VCaP (cell line): ENCODE results near the gene ABCC4.
"Not testable (repeated sequence)": the region's sequence is repeated elsewhere in the genome, so short reads cannot be mapped to it uniquely, and the experiment has no call there.

Experiments used
- H3K27ac ChIP-seq: fragments of 450-650 bp; 2 replicates; pipeline ENCODE4 v1.5.1; 2017
- TF ChIP-seq, protein P1 (sequence below): fragments of 450-650 bp; conservative IDR thresholded peaks from 2 replicates; pipeline ENCODE4 v1.5.1; 2017; ENCODE audit warnings: mild to moderate bottlenecking, moderate library complexity

Gene ABCC4

DNA sequence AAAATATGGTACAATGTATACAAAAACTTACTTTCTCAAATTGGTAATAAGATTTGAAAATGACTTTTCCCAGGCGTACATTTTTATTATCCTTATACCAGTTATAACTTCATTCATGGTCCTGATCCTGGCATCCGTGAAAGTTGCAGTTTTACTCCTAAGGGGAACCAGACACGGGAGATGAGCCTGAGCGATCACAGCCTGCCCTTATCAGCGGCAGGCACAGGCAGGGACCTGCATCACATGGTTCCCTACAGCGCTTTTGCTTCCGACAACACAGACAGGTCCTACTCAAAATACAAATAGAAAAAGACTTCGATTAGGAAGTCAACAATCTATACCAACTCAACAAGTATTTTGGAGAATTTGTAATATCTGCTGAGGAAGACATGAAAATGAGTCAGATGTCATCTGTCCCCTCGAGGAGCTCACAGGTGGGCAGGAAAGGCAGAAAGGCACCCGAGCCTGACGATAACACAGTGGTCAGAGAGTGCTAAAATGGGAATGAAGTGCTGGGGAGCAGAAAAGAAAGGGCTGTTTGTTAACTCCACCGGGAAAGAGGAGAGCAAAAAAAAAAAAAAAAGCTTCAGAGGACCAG is 93.4 kb downstream of the ABCC4 start:
- no peak overlapping the region for H3K27ac ChIP-seq

DNA sequence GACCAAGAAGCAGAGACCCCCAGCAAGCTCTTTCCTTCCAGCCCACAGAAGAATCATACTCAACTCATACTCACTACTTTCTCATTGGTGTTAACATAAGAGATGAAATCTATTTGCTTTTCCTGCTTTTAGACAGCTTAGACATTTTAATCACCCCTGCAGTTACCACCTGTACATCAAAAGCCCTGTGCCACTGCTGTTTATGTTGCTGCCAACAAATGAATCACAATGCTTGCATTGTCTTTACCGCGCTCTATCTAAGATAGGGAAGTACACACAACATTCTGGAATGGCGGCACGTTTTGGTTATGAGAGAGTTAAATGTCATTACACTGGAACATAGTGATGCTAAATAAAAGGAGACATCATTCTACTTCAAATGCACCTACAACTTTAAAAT is 95.1 kb downstream of the ABCC4 start:
- no peak overlapping the region for H3K27ac ChIP-seq
- TF ChIP-seq, protein P1, sequence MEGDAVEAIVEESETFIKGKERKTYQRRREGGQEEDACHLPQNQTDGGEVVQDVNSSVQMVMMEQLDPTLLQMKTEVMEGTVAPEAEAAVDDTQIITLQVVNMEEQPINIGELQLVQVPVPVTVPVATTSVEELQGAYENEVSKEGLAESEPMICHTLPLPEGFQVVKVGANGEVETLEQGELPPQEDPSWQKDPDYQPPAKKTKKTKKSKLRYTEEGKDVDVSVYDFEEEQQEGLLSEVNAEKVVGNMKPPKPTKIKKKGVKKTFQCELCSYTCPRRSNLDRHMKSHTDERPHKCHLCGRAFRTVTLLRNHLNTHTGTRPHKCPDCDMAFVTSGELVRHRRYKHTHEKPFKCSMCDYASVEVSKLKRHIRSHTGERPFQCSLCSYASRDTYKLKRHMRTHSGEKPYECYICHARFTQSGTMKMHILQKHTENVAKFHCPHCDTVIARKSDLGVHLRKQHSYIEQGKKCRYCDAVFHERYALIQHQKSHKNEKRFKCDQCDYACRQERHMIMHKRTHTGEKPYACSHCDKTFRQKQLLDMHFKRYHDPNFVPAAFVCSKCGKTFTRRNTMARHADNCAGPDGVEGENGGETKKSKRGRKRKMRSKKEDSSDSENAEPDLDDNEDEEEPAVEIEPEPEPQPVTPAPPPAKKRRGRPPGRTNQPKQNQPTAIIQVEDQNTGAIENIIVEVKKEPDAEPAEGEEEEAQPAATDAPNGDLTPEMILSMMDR, result no peak

More for the DNA sequence above, 93.4 kb downstream of the ABCC4 start:
- TF ChIP-seq, protein P1, result no peak

DNA sequence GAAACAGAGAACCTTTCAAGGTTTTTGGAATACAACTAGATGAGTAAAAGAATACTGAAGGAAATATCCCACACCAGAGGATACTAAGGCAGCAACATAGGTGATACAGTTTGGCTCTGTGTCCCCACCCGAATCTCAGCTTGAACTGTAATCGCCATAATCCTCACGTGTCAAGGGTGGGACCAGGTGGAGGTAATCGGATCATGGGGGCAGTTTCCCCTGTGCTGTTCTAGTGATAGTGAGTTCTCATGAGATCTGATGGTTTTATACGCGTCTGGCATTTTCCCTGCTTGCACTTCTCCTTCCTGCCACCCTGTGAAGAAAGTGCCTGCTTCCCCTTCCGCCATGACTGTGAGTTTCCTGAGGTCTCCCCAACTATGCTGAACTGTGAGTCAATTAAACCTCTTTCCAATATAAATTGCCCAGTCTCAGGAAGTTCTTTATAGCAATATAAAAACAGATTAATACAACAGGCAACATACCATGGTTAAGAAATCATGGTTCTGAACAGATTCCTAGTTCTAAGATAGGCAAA is 97.0 kb downstream of the ABCC4 start:
- no peak overlapping the region for H3K27ac ChIP-seq
- TF ChIP-seq, protein P1, result no peak

DNA sequence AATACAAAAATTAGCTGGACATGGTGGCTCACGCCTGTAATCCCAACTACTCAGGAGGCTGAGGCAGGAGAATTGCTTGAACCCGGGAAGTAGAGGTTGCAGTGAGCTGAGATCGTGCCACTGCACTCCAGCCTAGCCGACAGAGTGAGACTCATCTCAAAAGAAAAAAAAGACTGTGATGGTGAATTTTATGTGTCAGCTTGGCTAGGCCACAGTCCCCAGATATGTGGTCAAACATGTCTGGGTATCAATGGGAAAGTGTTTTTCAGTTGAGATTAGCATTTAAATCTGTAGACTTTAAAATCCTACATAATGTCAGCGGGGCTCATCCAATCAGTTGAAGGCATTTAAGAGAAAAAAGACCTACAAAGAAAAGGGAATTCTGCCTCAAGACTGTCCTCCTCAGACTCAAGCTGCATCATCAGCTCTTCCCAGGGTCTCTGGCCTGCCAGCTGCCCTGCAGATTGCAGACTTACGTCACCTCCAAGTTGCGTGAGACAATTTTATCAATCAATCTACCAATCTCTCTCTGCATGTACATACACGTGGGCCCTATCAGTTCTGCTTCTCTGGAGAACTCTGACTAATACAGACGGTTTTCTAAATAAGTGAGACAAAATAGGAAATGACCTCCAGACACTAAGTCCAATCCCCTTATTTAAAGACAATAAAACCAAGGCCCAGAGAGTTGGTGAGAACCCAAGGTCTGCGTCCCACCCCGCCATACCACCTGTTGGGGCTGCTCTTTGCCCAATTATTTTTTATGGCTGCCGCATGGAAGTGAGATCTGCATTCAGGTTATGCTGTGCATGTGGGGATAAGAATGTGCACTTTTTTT is 99.2 kb downstream of the ABCC4 start:
- TF ChIP-seq, protein P1, result no peak

DNA sequence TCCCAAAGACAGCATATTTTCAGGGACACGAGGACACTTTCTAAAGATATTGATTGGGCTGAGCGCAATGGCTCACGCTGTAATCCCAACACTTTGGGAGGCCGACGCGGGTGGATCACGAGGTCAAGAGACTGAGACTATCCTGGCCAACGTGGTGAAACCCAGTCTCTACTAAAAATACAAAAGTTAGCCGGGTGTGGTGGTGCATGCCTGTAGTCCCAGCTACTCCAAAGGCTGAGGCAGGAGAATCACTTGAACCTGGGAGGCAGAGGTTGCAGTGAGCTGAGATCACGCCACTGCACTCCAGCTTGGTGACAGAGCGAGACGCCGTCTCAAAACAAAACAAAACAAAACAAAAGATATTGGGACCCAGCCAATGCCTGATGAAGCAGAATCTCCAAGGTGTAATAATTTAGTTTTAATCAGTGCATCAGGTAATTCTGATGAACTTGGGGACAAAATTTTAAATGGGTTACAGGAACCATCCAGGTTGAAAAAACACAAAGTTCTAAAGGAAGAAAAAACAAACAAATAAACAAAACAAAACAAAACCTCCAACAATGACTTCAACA is 100.8 kb downstream of the ABCC4 start:
- H3K27ac ChIP-seq, result not testable (repeated sequence)

More for the DNA sequence above, 99.2 kb downstream of the ABCC4 start:
- no peak overlapping the region for H3K27ac ChIP-seq

DNA sequence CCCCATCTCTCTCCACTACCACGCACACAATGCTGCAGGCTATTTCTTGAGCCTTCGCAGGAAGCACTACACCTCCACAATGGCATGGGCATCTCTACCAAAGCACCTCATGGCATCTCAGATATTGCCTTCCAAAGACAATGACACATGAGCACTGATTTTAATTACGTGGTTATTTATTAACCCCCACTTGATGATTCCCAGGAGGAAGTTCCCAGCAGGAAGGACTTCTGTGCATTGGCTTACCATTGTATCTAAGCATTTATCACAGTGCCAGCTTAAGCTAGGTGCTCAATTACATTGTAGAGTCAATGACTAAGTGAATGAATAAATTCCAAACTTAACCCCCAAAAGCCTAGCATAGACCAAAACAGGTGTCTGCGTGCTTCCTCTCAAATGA is 101.4 kb downstream of the ABCC4 start:
- TF ChIP-seq, protein P1, result no peak
- H3K27ac ChIP-seq, result no peak overlapping the region

DNA sequence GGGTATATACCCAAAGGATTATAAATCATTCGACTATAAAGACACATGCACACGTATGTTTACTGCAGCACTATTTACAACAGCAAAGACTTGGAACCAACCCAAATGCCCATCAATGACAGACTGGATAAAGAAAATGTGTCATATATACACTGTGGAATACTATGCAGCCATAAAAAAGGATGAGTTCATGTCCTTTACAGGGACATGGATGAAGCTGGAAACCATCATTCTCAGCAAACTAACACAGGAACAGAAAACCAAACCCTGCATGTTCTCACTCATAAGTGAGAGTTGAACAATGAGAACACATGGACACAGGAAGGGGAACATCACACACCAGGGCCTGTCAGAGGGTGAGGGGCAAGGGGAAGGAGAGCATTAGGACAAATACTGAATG is 102.6 kb downstream of the ABCC4 start:
- not testable (repeated sequence) for H3K27ac ChIP-seq

DNA sequence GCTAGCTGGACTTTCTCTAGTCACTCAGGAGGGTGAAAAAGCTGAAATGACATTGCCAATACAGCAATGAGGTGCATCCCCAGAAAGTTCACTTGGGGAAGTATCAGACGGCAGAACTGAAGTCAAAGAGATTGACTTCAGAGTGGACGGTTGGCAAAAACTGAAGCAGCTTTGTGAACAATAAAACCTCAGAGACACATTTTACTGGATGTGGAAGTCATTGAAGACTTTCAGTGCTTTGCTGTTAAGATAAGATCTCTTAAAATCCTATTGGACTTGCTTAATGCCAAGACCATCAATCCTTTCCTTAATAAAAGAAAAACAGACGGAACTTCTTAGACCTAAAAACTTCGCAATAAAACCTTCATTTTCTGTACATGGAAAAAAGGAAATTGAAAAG is 103.7 kb downstream of the ABCC4 start:
- TF ChIP-seq, protein P1, result no peak
- H3K27ac ChIP-seq, result peak overlapping the region; percentile 11; the same call in 1 of the 2 replicates
